GM12875 (cell line): ENCODE data around the gene TRMT1.

ENCODE experiments used
- H3K4me3 ChIP-seq: one replicate; pipeline ENCODE4 v1.5.1; 2011; ENCODE audit warnings: low read depth, low read length, control low read depth
- TF ChIP-seq, protein P1 (sequence below): IDR thresholded peaks from 2 replicates; pipeline ENCODE4 v1.5.1; 2011; ENCODE audit warnings: low read depth, mild to moderate bottlenecking, control low read depth, inconsistent platforms, low read length, moderate library complexity, borderline replicate concordance; ENCODE audit not compliant: insufficient read depth

Gene TRMT1

GRCh38 chr19:13127811-13128575 is 11.5 kb upstream of the TRMT1 start:
- TF ChIP-seq, protein P1, sequence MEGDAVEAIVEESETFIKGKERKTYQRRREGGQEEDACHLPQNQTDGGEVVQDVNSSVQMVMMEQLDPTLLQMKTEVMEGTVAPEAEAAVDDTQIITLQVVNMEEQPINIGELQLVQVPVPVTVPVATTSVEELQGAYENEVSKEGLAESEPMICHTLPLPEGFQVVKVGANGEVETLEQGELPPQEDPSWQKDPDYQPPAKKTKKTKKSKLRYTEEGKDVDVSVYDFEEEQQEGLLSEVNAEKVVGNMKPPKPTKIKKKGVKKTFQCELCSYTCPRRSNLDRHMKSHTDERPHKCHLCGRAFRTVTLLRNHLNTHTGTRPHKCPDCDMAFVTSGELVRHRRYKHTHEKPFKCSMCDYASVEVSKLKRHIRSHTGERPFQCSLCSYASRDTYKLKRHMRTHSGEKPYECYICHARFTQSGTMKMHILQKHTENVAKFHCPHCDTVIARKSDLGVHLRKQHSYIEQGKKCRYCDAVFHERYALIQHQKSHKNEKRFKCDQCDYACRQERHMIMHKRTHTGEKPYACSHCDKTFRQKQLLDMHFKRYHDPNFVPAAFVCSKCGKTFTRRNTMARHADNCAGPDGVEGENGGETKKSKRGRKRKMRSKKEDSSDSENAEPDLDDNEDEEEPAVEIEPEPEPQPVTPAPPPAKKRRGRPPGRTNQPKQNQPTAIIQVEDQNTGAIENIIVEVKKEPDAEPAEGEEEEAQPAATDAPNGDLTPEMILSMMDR, result no peak
- no peak overlapping the region for H3K4me3 ChIP-seq

DNA sequence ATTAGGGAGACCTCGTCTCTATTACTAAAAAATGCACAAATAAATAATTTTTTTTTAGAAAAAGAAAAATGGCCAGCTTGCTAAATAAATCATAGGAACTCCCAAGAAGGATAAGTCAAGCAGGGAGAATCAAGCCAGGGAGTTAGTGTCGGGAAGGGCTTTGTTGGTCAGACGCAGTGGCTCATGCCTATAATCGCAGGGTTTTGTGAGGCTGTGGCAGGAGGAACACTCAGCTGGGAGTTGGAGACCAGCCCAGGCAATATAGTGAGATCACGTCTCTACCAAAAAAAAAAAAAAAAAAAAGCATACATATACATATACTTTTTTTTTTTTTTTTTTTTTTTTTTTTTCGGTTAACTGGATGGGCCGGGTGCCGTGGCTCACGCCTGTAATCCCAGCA is 10.5 kb upstream of the TRMT1 start:
- TF ChIP-seq, protein P1, result no peak
- H3K4me3 ChIP-seq, result no peak overlapping the region

GRCh38 chr19:13122980-13123957 is 6.7 kb upstream of the TRMT1 start:
- TF ChIP-seq, protein P1, result no peak
- no peak overlapping the region for H3K4me3 ChIP-seq

GRCh38 chr19:13122275-13122878 is 5.8 kb upstream of the TRMT1 start:
- TF ChIP-seq, protein P1, result no peak
- no peak overlapping the region for H3K4me3 ChIP-seq

DNA sequence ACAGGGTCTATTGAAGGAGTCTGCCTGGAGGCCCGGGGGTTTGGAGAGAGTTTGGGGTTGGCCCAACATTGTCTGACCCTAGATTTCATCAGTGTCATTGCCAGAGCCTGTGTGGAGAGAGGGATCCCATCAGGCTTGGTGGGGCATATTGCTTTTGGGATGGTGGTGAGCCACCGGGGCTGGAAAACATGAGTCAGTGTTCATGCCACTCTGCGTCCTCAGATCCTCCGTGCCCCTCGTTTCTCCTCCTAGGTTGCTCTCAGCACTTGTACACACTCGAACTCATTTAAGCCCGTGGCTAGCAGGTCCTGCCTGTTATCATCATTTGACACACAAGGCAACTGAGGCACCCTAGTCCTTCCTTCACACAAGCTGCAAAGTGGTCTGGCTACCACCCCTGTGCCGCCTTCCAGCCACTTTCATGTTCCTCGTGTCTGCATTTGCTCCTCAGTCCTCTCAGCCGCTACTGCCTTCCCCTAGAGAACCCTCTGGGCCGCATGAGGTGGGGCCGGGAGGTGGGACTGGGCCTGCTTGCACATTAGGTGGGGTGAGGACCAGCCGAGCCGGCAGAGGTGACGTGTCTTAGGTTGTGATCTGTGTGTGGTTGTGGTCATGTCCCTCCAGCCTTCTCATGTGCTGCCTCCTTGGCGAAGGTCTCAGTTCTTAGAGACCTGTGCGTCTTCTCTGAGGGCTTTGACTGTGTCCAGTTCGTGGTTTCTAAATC is 5.2 kb upstream of the TRMT1 start:
- TF ChIP-seq, protein P1, result no peak

GRCh38 chr19:13120817-13121216 is 4.3 kb upstream of the TRMT1 start:
- no peak overlapping the region for H3K4me3 ChIP-seq
- TF ChIP-seq, protein P1, result no peak

More for the DNA sequence above, 5.2 kb upstream of the TRMT1 start:
- H3K4me3 ChIP-seq, result no peak overlapping the region
